ENCODE data around the gene MAEL. TPM values are rescaled to one million over a fixed set of nuclear protein-coding genes. Genes with fewer than 3 reads are reported as not detected.

MAEL gene
- total RNA-seq, 1 donor from 2014 or later: 0.11 TPM

GRCh38 chr1:167002354-167002753 is 13.3 kb downstream of the MAEL start:
- Histone ChIP-seq H3K27ac (ENCODE audit: low read depth, low read length) (no peak overlapping the region), H3K4me1 (ENCODE audit: insufficient read depth, low read length) (no peaks in the 10 kb centered on the region), H3K9me3 (ENCODE audit: insufficient read depth, low read depth, low read length) (peaks cover 3% of the 10 kb centered on the region), H3K4me3 (ENCODE audit: insufficient read depth, low read depth, low read length) (no peak overlapping the region), H3K4me2 (ENCODE audit: low read length) (no peak overlapping the region), H4K20me1 (ENCODE audit: insufficient read depth, low read length) (no peaks in the 10 kb centered on the region), H3K27me3 (ENCODE audit: insufficient read depth, low read length) (no peaks in the 10 kb centered on the region), H3K79me2 (ENCODE audit: insufficient read depth, low read length) (no peaks in the 10 kb centered on the region), H3K9ac (ENCODE audit: low read length) (no peak overlapping the region), H3K36me3 (ENCODE audit: insufficient read depth, low read length) (no peaks in the 10 kb centered on the region), H2AFZ (ENCODE audit: low read depth, low read length) (no peak overlapping the region)
- H3K36me3 Mint-ChIP-seq (ENCODE audit: low read depth, unreplicated experiment): no peaks in the 10 kb centered on the region
- peaks cover 6% of the 10 kb centered on the region for H3K9me3 Mint-ChIP-seq (ENCODE audit: unreplicated experiment)
- no peak overlapping the region for H3K27ac Mint-ChIP-seq (ENCODE audit: unreplicated experiment)
- H3K4me1 Mint-ChIP-seq (ENCODE audit: low read depth, unreplicated experiment): peaks cover 6% of the 10 kb centered on the region
- peaks cover 3% of the 10 kb centered on the region for H3K27me3 Mint-ChIP-seq (ENCODE audit: low read depth, unreplicated experiment)
- no peak for DNase-seq (ENCODE audit: low read depth)
- TF ChIP-seq EZH2 (IDR thresholded peaks at IDR 0.05; ENCODE audit: insufficient read depth, low read length) (no peak), CTCF (IDR thresholded peaks at IDR 0.05; ENCODE audit: insufficient read depth, low read depth, low read length) (no peak)
- no peak for FAIRE-seq
- no peak overlapping the region for H3K4me3 Mint-ChIP-seq (ENCODE audit: unreplicated experiment)

GRCh38 chr1:167003711-167004110 is 14.6 kb downstream of the MAEL start:
- H3K4me3 ChIP-seq (ENCODE audit: insufficient read depth, low read depth, low read length): no peak overlapping the region
- H3K36me3 ChIP-seq (ENCODE audit: insufficient read depth, low read length): no peaks in the 10 kb centered on the region
- H3K9ac ChIP-seq (ENCODE audit: low read length): no peak overlapping the region
- no peak overlapping the region for H3K27ac ChIP-seq (ENCODE audit: low read depth, low read length)
- peaks cover 3% of the 10 kb centered on the region for H3K9me3 ChIP-seq (ENCODE audit: insufficient read depth, low read depth, low read length)
- Mint-ChIP-seq H3K4me3 (ENCODE audit: unreplicated experiment) (no peak overlapping the region), H3K4me1 (ENCODE audit: low read depth, unreplicated experiment) (peaks cover 6% of the 10 kb centered on the region), H3K9me3 (ENCODE audit: unreplicated experiment) (peaks cover 6% of the 10 kb centered on the region), H3K36me3 (ENCODE audit: low read depth, unreplicated experiment) (no peaks in the 10 kb centered on the region), H3K27me3 (ENCODE audit: low read depth, unreplicated experiment) (peaks cover 3% of the 10 kb centered on the region), H3K27ac (ENCODE audit: unreplicated experiment) (no peak overlapping the region)
- H3K27me3 ChIP-seq (ENCODE audit: insufficient read depth, low read length): no peaks in the 10 kb centered on the region
- H4K20me1 ChIP-seq (ENCODE audit: insufficient read depth, low read length): no peaks in the 10 kb centered on the region
- H2AFZ ChIP-seq (ENCODE audit: low read depth, low read length): no peak overlapping the region
- DNase-seq (ENCODE audit: low read depth) (no peak), FAIRE-seq (no peak)
- H3K4me2 ChIP-seq (ENCODE audit: low read length): no peak overlapping the region
- TF ChIP-seq EZH2 (IDR thresholded peaks at IDR 0.05; ENCODE audit: insufficient read depth, low read length): no peak
- no peak for TF ChIP-seq CTCF (IDR thresholded peaks at IDR 0.05; ENCODE audit: insufficient read depth, low read depth, low read length)
- no peaks in the 10 kb centered on the region for H3K79me2 ChIP-seq (ENCODE audit: insufficient read depth, low read length)
- no peaks in the 10 kb centered on the region for H3K4me1 ChIP-seq (ENCODE audit: insufficient read depth, low read length)

GRCh38 chr1:167011560-167012191 is 22.6 kb downstream of the MAEL start:
- H3K4me3 ChIP-seq (ENCODE audit: insufficient read depth, low read depth, low read length): no peak overlapping the region
- no peak overlapping the region for H3K27ac Mint-ChIP-seq (ENCODE audit: unreplicated experiment)
- H3K9ac ChIP-seq (ENCODE audit: low read length): no peak overlapping the region
- H3K4me1 ChIP-seq (ENCODE audit: insufficient read depth, low read length): no peaks in the 10 kb centered on the region
- TF ChIP-seq EZH2 (IDR thresholded peaks at IDR 0.05; ENCODE audit: insufficient read depth, low read length): no peak
- no peak for TF ChIP-seq CTCF (IDR thresholded peaks at IDR 0.05; ENCODE audit: insufficient read depth, low read depth, low read length)
- peaks cover 2% of the 10 kb centered on the region for H3K9me3 Mint-ChIP-seq (ENCODE audit: unreplicated experiment)
- no peak overlapping the region for H3K4me2 ChIP-seq (ENCODE audit: low read length)
- no peak overlapping the region for H2AFZ ChIP-seq (ENCODE audit: low read depth, low read length)
- H3K79me2 ChIP-seq (ENCODE audit: insufficient read depth, low read length): no peaks in the 10 kb centered on the region
- peaks cover 4% of the 10 kb centered on the region for H3K4me1 Mint-ChIP-seq (ENCODE audit: low read depth, unreplicated experiment)
- H3K36me3 ChIP-seq (ENCODE audit: insufficient read depth, low read length): no peaks in the 10 kb centered on the region
- no peaks in the 10 kb centered on the region for H3K36me3 Mint-ChIP-seq (ENCODE audit: low read depth, unreplicated experiment)
- no peak for FAIRE-seq
- H3K27me3 Mint-ChIP-seq (ENCODE audit: low read depth, unreplicated experiment): peaks cover 2% of the 10 kb centered on the region
- H3K27ac ChIP-seq (ENCODE audit: low read depth, low read length): no peak overlapping the region
- H4K20me1 ChIP-seq (ENCODE audit: insufficient read depth, low read length): no peaks in the 10 kb centered on the region
- peaks cover 6% of the 10 kb centered on the region for H3K27me3 ChIP-seq (ENCODE audit: insufficient read depth, low read length)
- no peak overlapping the region for H3K4me3 Mint-ChIP-seq (ENCODE audit: unreplicated experiment)
- no peaks in the 10 kb centered on the region for H3K9me3 ChIP-seq (ENCODE audit: insufficient read depth, low read depth, low read length)
- DNase-seq (ENCODE audit: low read depth): no peak

Measured in astrocyte (in vitro differentiated cells and primary cell).